HepG2 (cell line): ENCODE results near the gene DCDC2. TPM values are rescaled to one million over a fixed set of nuclear protein-coding genes. Genes with fewer than 3 reads are reported as not detected.

Source experiments
- ATAC-seq: fragments of 200-7000 bp; cut with Tn5 transposase; 3 replicates; pipeline ENCODE4 v1.9.1; 2020; ENCODE audit warnings: mild to moderate bottlenecking, moderate library complexity
- BruUV-seq: library from RNA; stranded (reverse); fragments of 400-500 nt; replicated peaks from 2 replicates; lab custom pipeline; 2021; lab: Mats Ljungman, UMichigan
- CTCF ChIA-PET: fragments of 300-600 bp; formaldehyde crosslinking; extraction: SDS; loops from one replicate; lab custom pipeline; 2021; ENCODE audit warnings: low total read pairs, inconsistent platforms, low intra/inter-chr PET ratio; lab: Yijun Ruan, JAX
- POLR2A ChIA-PET: fragments of 350-600 bp; sonication (Branson Sonifier 250); formaldehyde crosslinking; loops from one replicate; lab custom pipeline; 2020; ENCODE audit warnings: antibody characterized with exemption, inconsistent platforms; lab: Yijun Ruan, JAX
- DNase-seq: peaks from one replicate; pipeline ENCODE4 v3.0.0-alpha.2; 2015; ENCODE audit warnings: low spot score
- FAIRE-seq: peaks from 3 replicates; lab custom pipeline; 2011; peaks lifted over from hg19 to GRCh38; lab: Jason Lieb, UNC
- H2AFZ ChIP-seq: one replicate; pipeline ENCODE4 v1.6.1; 2011; ENCODE audit warnings: low read length, inconsistent platforms
- H3K27ac ChIP-seq: fragments of 300-600 bp; 3 replicates; pipeline ENCODE4 v1.8.0; 2011; ENCODE audit warnings: mixed run types, mild to moderate bottlenecking, mixed read lengths, low read length, inconsistent platforms; ENCODE audit not compliant: insufficient read depth; ENCODE audit errors: extremely low read length
- H3K27me3 ChIP-seq, 2 experiments: fragments of 200-600 bp in 1 of 2; 2 replicates in 1 of 2; 3 replicates in 1 of 2; pipeline versions ENCODE4 v1.6.0 to v1.8.0; 2011; ENCODE audit warnings: low read length in 2 of 2, mild to moderate bottlenecking in 2 of 2, moderate library complexity in 2 of 2, inconsistent platforms in 1 of 2; ENCODE audit not compliant: insufficient read depth in 2 of 2, control insufficient read depth in 1 of 2
- H3K36me3 ChIP-seq, 2 experiments: fragments of 200-600 bp in 1 of 2; replicated peaks in 1 of 2; 2 replicates in 1 of 2; 3 replicates in 1 of 2; pipeline versions ENCODE4 v1.5.1 to v1.8.0; 2011; ENCODE audit warnings: low read length in 2 of 2, inconsistent platforms in 1 of 2; ENCODE audit not compliant: insufficient read depth in 2 of 2, control insufficient read depth in 1 of 2
- H3K4me1 ChIP-seq: 2 replicates; pipeline ENCODE4 v1.5.1; 2012; ENCODE audit warnings: low read length, inconsistent platforms; ENCODE audit not compliant: insufficient read depth
- H3K4me2 ChIP-seq: 2 replicates; pipeline ENCODE4 v1.6.0; 2011; ENCODE audit warnings: low read depth, low read length, inconsistent platforms
- H3K4me3 ChIP-seq, 3 experiments: fragments of 200-600 bp in 1 of 3; sonication (generic), shearing (Covaris generic) in 1 of 3; replicated peaks in 1 of 3; 2 replicates each; pipeline ENCODE4 v1.5.1; 2011 to 2016; ENCODE audit warnings: low read length in 3 of 3, inconsistent platforms in 2 of 3, low read depth in 2 of 3, mild to moderate bottlenecking in 2 of 3, control low read depth in 1 of 3, mixed read lengths in 1 of 3; ENCODE audit not compliant: insufficient read depth in 1 of 3
- H3K79me2 ChIP-seq: one replicate; pipeline ENCODE4 v1.6.1; 2011; ENCODE audit warnings: low read length, inconsistent platforms; ENCODE audit not compliant: insufficient read depth
- H3K9ac ChIP-seq: 2 replicates; pipeline ENCODE4 v1.6.0; 2011; ENCODE audit warnings: mild to moderate bottlenecking, low read depth, low read length, inconsistent platforms; ENCODE audit not compliant: insufficient read depth
- H3K9me3 ChIP-seq: 2 replicates; pipeline ENCODE4 v1.5.1; 2012; ENCODE audit warnings: mild to moderate bottlenecking, low read length
- H4K20me1 ChIP-seq: 2 replicates; pipeline ENCODE4 v1.6.0; 2011; ENCODE audit warnings: inconsistent platforms, mild to moderate bottlenecking, low read length, moderate library complexity; ENCODE audit not compliant: insufficient read depth
- HDAC1 ChIP-seq: sonication (generic); formaldehyde crosslinking; IDR thresholded peaks from 2 replicates; pipeline ENCODE4 v1.5.1; 2020; ENCODE audit warnings: mild to moderate bottlenecking, missing genetic modification reagents
- HNF4A ChIP-seq: sonication (generic); formaldehyde crosslinking; IDR thresholded peaks from 2 replicates; pipeline ENCODE4 v1.4.0; 2020; ENCODE audit warnings: missing genetic modification reagents
- NRL ChIP-seq: sonication (generic); formaldehyde crosslinking; IDR thresholded peaks from 2 replicates; pipeline ENCODE4 v1.5.0; 2020; ENCODE audit warnings: missing genetic modification reagents, mild to moderate bottlenecking, moderate library complexity, borderline replicate concordance
- SP1 ChIP-seq, 2 experiments: fragments of 450-650 bp in 1 of 2; sonication (generic) in 1 of 2; formaldehyde crosslinking in 1 of 2; IDR thresholded peaks; 2 replicates each; pipeline versions ENCODE4 v1.4.0 to v1.6.1; 2016 to 2020; ENCODE audit warnings: missing genetic modification reagents in 1 of 2
- SP2 ChIP-seq: sonication (generic); formaldehyde crosslinking; IDR thresholded peaks from 2 replicates; pipeline ENCODE4 v1.5.1; 2020; ENCODE audit warnings: mild to moderate bottlenecking, missing genetic modification reagents
- U2AF1 ChIP-seq: fragments of 200-400 bp; formaldehyde crosslinking; optimal IDR thresholded peaks from 2 replicates; pipeline ENCODE3; 2017; ENCODE audit warnings: mild to moderate bottlenecking, low read depth, low read length
- ZNF775 ChIP-seq: sonication (generic); formaldehyde crosslinking; IDR thresholded peaks from 2 replicates; pipeline ENCODE4 v1.4.0; 2020; ENCODE audit warnings: missing genetic modification reagents, mild to moderate bottlenecking, moderate library complexity, borderline replicate concordance
- WGBS: methylation state at CpG from one replicate; pipeline ENCODE4 v1.1.6; 2017; ENCODE audit warnings: low lambda C conversion rate; 5-methylcytosine and 5-hydroxymethylcytosine counted together
- in situ Hi-C: cut with HindIII; loops from 2 replicates; pipeline ENCODE4 v1.10.0; 2017; ENCODE audit warnings: low pct_unique_long_range_greater_than_20kb; ENCODE audit not compliant: extremely low pct_ligation_motif_present
- intact Hi-C: fragments of 100-400 bp; cut with micrococcal nuclease; formaldehyde crosslinking; loops from one replicate; pipeline ENCODE4 v1.10.0; 2022; ENCODE audit not compliant: unreplicated experiment
- polyA plus RNA-seq, 8 experiments: library from polyadenylated mRNA; depleted of rRNA in 3 of 8; stranded (reverse) in 7 of 8; unstranded in 1 of 8; fragments of >200 nt; fragmentation: Illumina TruSeq in 4 of 8; extraction: Trizol in 4 of 8; gene quantifications; 2 replicates each; pipeline versions ENCODE4 v1.2.1 to v1.2.3, GENCODE V29; 2011 to 2016; ENCODE audit warnings: low read depth in 4 of 8, missing spikeins in 1 of 8, mixed read lengths in 1 of 8; ENCODE audit not compliant: insufficient read depth in 1 of 8
- total RNA-seq, 5 experiments: library from RNA; depleted of rRNA; stranded (reverse); fragments of >200 nt; fragmentation: Illumina TruSeq; extraction: Trizol; gene quantifications; 2 replicates each; pipeline ENCODE4 v1.2.3, GENCODE V29; 2016; ENCODE audit warnings: low read depth in 1 of 5
- TF ChIP-seq, protein P1 (sequence below): sonication (generic); formaldehyde crosslinking; IDR thresholded peaks from 2 replicates; pipeline ENCODE4 v1.9.0; 2021; ENCODE audit warnings: missing genetic modification reagents, borderline replicate concordance
- TF ChIP-seq, protein P2 (sequence below): sonication (generic); formaldehyde crosslinking; IDR thresholded peaks from 2 replicates; pipeline ENCODE4 v1.5.0; 2020; ENCODE audit warnings: missing genetic modification reagents, mild to moderate bottlenecking, borderline replicate concordance
- TF ChIP-seq, protein P3 (sequence below): sonication (generic); formaldehyde crosslinking; IDR thresholded peaks from 2 replicates; pipeline ENCODE4 v1.4.0; 2020; ENCODE audit warnings: low read depth, mild to moderate bottlenecking, missing genetic modification reagents
- TF ChIP-seq, protein P4 (sequence below): sonication (generic); formaldehyde crosslinking; IDR thresholded peaks from 2 replicates; pipeline ENCODE4 v1.8.0; 2022; ENCODE audit warnings: missing genetic modification reagents, low read depth, mild to moderate bottlenecking, borderline replicate concordance

The DCDC2 gene
- total and polyA plus RNA-seq, 2 of the 13 experiments (the other 11 are each of a cell fraction or from before 2014, with no cell fraction given), result 9.0 to 36.2 TPM

DNA sequence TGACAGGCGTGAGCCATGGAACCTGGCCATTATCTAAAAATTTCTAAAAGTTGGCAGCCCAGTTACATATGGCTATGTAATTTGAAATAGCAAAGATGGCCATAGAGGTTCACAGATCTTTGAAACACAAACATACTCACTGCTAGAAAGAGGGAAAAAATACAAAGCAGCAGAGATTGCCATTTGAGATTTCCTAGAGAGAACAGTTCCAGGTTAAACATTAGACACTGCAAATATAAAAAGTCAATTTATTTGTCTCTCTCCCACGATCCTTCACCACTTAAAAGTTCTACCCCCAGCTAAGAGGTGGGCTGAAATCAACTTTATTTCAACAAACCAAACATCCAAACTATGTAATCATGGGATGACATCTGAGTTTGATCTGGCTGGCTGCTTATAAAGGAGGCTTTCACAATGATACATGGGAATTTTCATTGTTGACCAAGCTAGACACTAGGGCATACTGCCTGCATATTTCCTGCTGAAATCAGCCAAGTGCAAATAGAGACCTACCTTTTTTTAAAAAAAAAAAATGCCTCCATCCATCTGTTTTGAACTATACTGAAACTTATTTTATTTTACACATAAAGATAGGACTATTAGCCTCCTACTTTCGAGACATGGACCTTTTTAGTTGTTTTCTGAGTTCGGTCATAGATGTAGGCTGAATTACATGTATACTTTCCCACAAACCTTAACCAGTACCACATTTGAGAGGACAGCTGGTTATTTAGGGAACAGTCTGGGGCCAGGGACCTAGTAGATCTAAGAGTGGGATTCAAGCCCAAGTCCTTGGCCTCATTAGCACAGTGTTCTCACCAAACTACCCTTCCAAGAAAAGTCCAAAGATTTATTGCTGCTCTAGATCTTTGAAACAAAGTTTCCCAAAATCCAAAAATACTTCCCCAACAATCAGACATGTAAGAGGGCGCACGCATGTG is 16.6 kb downstream of the DCDC2 start (continued):
- TF ChIP-seq, protein P1, sequence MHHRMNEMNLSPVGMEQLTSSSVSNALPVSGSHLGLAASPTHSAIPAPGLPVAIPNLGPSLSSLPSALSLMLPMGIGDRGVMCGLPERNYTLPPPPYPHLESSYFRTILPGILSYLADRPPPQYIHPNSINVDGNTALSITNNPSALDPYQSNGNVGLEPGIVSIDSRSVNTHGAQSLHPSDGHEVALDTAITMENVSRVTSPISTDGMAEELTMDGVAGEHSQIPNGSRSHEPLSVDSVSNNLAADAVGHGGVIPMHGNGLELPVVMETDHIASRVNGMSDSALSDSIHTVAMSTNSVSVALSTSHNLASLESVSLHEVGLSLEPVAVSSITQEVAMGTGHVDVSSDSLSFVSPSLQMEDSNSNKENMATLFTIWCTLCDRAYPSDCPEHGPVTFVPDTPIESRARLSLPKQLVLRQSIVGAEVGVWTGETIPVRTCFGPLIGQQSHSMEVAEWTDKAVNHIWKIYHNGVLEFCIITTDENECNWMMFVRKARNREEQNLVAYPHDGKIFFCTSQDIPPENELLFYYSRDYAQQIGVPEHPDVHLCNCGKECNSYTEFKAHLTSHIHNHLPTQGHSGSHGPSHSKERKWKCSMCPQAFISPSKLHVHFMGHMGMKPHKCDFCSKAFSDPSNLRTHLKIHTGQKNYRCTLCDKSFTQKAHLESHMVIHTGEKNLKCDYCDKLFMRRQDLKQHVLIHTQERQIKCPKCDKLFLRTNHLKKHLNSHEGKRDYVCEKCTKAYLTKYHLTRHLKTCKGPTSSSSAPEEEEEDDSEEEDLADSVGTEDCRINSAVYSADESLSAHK (CRISPR knock-in tag), result no peak
- TF ChIP-seq HDAC1 (CRISPR knock-in tag), result peak; percentile 91; the same call in 1 of the 2 replicates
- TF ChIP-seq SP2 (CRISPR knock-in tag), result no peak
- TF ChIP-seq, all 625 proteins: peak for 212

DNA sequence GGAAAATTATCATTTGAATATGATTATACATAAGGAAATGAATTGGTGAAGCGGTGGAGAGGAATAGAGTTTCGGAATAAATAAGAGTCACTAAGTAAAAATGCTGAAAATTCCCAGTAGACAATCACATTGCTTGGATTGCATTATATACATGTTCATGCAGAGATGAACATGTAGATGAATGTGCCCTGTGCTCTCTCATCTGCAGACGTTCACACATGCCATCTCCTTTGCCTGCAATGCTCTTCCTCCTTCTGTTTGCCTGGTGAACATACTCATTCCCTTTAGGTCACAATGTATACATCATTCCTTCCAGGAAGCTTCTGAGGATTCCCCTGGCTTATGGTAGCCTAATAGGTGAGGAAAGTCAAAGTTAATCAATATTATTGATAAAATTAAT is 17.9 kb downstream of the DCDC2 start:
- H3K4me2 ChIP-seq, result no peak overlapping the region

More for the DNA sequence above, 17.9 kb downstream of the DCDC2 start:
- H3K27me3 ChIP-seq, result no peaks in the 10 kb centered on the region
- H3K79me2 ChIP-seq, result peaks cover 47% of the 10 kb centered on the region
- CTCF ChIA-PET, result no interaction called here
- no peak for DNase-seq
- intact Hi-C loops, result no loop called here
- POLR2A ChIA-PET, result interaction anchor here (1.5 kb wide), 1 partner anchor 16 kb away, joined by 5 read pairs; no protein-coding TSS in a partner anchor
- no peak for FAIRE-seq
- in situ Hi-C loops, result no loop called here
- WGBS, result 97% methylated on average over 3 of the region's 3 CpGs
- BruUV-seq, result no TSS peak
- H4K20me1 ChIP-seq, result no peaks in the 10 kb centered on the region
- no peaks in the 10 kb centered on the region; the same call in 1 of the 2 replicates for H3K9me3 ChIP-seq
- no peak overlapping the region for H3K9ac ChIP-seq
- no peak for ATAC-seq
- no peak overlapping the region for H2AFZ ChIP-seq
- peaks cover 16 to 39% of the 10 kb centered on the region in 2 experiments for H3K36me3 ChIP-seq
- no peak overlapping the region for H3K27ac ChIP-seq
- no peak overlapping the region for H3K4me3 ChIP-seq
- TF ChIP-seq, protein P2, sequence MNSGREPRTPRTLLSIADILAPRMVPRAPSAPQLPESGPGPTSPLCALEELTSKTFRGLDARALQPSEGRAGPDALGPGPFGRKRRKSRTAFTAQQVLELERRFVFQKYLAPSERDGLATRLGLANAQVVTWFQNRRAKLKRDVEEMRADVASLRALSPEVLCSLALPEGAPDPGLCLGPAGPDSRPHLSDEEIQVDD (CRISPR knock-in tag), result no peak
- TF ChIP-seq, protein P3, sequence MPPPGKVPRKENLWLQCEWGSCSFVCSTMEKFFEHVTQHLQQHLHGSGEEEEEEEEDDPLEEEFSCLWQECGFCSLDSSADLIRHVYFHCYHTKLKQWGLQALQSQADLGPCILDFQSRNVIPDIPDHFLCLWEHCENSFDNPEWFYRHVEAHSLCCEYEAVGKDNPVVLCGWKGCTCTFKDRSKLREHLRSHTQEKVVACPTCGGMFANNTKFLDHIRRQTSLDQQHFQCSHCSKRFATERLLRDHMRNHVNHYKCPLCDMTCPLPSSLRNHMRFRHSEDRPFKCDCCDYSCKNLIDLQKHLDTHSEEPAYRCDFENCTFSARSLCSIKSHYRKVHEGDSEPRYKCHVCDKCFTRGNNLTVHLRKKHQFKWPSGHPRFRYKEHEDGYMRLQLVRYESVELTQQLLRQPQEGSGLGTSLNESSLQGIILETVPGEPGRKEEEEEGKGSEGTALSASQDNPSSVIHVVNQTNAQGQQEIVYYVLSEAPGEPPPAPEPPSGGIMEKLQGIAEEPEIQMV (CRISPR knock-in tag), result no peak
- TF ChIP-seq U2AF1, result no peak
- no peak for TF ChIP-seq SP1 (IDR thresholded peaks at IDR 0.05)
- TF ChIP-seq SP1 (CRISPR knock-in tag; IDR thresholded peaks at IDR 0.05), result no peak
- no peak for TF ChIP-seq HNF4A (CRISPR knock-in tag)
- no peak for TF ChIP-seq ZNF775
- no peak for TF ChIP-seq NRL
- TF ChIP-seq, protein P4, sequence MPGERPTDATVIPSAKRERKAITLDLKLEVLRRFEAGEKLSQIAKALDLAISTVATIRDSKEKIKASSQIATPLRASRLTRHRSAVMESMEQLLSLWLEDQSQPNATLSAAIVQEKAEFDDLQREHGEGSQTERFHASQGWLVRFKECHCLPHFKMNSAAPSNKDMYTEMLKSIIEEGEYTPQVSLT (CRISPR knock-in tag), result no peak
- peaks cover 47% of the 10 kb centered on the region for H3K4me1 ChIP-seq
